ENCODE data around the gene NODAL.

Gene NODAL

DNA sequence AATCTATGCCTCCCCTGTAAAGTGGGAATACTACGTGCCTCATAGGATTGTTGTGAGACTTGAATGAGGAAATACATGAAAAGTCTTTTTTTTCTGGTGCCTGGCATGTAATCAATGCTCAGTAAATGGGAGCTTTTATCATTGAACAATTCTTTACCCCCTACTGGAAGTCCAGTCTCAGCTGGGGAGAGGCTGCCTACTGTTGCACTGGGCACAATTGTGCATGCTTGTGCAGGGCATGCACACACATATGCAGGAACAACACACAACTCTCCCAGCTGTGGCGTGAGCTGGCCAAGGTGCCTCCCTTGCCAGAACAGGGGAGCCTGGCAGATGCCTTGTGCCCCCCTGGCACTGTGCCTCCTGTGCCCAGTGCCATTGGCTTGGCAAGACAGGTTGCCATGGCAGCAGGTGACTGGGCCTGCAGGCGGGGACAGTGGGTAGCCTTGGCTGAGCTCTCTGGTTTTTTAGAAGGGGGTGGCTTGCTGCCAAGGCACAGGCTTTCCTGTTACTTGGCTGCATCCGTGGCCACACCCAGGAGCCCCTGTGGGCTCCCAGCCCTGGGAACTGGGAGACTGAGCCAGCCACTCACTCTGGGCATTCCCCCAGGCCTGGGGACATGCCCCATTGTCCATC lies 21.0 kb upstream of the NODAL start:
- DNase-seq: peak; percentile 81

- peak; percentile 92 for DNase-seq
Observed at GRCh38 chr10:70461397-70462348, 20.2 kb upstream of the NODAL start.

DNA sequence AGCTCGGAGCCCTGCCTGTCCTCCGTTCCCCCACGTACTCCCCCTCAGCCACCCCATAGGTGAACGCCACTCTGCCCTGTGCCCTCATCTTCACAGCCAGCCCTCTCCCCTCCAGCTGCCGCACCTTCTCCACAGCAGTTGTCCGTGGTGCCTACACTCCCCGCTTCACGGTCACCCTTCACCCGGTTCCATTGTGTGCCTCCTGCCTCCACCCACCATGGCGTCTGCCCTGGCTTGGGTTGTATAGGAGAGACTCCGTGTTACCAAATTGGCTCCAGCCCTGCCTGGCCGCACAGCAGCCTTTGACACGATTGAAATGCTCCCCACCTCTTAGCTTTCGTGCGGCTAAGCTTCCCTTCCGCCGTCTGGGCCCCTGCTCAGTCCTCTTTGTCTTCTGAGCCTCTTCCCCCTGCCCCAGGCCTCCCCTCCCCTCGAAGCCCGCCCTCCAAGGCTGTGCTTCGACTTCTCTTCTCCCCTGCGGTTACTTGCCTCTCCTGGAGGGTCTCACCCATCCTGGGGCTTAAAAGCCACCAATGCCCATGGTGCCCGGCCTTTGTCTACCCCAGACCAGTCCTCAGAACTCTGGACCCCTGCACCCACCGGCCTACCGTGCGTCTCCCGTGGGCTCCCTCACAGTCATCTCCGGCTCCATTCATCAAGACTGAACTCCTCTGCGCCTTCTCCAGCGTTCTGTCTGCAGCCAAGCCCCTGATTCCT lies 18.5 kb upstream of the NODAL start:
- no peak for DNase-seq

- no peak for DNase-seq
Observed at GRCh38 chr10:70459061-70459773, 17.7 kb upstream of the NODAL start.

- no peak for DNase-seq
Observed at GRCh38 chr10:70458329-70459060, 17.0 kb upstream of the NODAL start.

- DNase-seq: no peak
Observed at GRCh38 chr10:70457759-70458305, 16.4 kb upstream of the NODAL start.

DNA sequence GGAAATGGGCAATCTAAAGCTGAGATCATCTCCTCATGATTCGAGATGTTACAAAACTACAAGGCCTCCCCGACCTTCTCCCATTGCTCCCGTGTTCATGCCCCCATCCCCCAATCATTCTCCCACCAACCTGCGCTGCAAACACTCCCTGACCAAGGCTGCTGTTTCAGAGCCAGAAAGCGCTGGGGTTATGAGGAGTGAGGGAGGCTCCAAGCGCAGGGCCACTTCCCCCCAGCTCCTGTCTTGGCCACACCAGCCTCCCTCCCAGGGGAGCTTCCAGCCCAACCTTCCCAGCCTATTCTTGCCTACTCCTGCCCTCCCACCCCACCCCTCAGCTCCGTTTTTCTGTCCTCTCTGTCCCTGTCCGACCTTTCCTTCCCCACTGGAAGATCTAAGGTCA lies 14.7 kb upstream of the NODAL start:
- DNase-seq: no peak

- DNase-seq: no peak
Observed at GRCh38 chr10:70455213-70455630, 13.7 kb upstream of the NODAL start.

DNA sequence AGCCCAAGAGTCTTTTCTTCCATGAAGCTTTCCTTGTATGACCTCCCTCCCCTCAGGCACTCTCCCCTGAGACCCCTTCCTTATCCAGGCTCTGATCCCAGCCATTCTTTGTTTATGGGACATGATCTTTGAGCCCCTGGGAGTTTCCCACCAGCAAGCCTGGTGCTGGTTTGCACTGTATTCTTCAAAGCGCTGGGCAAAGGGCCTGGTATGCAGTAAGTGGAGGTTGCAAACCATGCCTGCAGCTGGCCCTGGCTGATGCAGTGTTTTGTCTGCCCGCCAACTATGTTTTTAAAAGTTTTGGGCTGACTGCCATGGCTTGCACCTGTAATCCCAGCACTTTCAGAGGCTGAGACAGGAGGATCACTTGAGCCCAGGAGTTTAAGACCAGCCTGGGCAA lies 6.8 kb upstream of the NODAL start:
- DNase-seq: no peak

GRCh38 chr10:70445718-70446657 lies 4.5 kb upstream of the NODAL start:
- no peak for DNase-seq

DNA sequence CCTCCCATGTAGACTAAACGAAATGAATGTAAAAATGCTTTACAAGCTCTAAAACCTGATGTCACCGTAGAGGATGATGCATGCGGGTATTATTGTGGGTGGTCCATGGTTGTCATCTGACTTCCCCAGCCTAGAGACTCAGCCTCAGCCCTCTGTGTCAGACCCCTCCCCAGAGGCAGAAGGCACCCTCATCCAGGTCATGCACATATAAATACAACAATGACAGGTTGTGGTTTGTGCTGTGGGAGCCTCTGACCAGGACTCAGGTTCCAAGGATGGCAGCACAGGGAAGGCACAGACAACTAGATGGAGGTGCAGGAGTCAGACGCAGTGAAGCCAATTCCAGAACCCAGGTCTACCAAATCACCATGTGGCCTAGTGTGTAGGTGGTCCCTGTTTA lies 3.3 kb upstream of the NODAL start:
- no peak for DNase-seq

DNA sequence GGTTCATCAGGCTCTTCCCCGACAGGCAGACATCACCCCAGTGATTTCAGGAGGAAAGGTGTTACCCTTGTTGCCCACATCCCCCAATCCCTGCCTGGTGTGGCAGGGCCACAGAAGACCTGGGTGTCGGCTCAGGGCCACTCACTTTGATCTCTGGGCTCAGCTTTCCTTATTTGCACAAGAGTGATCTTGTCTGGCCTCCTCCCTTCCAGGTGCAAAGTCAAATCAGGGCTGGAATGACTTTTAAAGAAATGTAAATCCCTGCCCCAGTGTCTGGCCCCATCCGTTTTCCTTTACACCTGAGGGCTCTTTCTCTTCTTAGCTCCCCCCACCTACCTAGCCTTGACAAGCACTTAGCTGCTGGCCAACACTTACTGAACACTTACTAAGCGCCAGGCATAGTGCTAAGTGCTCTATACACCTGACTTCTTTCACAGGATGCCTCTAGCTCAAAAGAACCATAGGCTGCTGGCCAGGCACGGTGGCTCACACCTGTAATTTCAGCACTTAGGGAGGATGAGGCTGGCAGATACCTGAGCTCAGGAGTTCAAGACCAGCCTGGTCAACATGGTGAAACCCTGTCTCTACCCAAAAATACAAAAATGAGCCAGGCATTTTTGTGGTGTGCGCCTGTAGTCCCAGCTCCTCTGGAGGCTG lies 979 bp upstream of the NODAL start:
- no peak for DNase-seq

DNA sequence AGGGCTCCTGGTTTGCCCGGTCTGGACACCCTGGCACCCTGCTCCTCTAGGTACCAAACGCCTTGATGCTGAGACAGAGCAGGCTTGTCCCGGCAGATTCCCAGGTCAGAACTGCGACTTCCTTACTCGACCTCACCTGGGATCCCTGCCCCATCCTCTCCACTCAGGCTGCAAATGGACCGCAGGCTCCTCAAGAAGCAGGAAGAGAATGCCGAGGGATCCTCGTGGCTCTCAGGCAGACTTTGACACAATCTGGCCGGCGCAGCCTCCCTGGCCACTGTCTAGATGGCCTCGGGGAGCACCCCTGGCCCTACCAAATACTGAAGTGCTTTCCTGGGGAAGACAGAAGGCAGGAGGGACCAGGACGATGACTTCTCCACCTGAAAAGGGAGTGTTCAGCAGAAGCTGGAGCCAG lies 421 bp upstream of the NODAL start:
- no peak for DNase-seq

GRCh38 chr10:70440296-70441160 lies 953 bp downstream of the NODAL start:
- no peak for DNase-seq

- DNase-seq: no peak
Observed at GRCh38 chr10:70437721-70438120, 3.8 kb downstream of the NODAL start.

GRCh38 chr10:70435241-70436085 lies 6.0 kb downstream of the NODAL start:
- DNase-seq: no peak

DNA sequence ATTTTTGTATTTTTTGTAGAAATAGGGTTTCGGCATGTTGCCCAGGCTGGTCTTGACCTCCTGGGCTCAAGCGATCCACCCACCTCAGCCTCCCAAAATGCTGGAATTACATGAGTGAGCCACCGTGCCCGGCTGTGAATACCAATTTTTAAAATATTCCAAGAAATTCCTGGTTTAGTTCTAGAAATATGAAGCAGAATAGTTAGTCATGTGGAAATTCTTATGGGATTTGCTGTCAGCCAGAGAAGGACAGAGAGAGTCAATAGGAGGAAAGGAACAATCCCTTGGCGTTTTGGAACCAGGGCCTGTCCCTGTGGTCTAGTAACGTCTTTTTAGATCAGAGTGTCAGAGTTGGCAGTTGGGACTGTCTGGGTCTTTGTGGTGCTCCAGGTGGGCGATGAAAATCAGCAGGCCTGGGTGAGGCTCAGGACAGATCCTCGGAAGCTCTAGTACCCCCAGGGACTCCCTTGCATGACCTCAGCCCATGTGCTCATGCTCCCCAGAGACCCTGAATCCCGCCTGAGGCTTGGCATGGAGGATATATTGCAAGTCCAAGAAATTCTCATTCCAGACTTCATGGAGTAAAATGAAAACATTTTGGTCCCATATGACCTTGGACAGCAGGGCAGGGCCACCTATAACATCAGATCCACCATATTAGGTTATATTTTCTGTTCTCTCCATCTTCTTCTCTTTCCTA lies 7.8 kb downstream of the NODAL start:
- no peak for DNase-seq
